AG09309 (cell line): ENCODE results near the gene TTC9C.

Source experiments
- DNase-seq: peaks from one replicate; pipeline ENCODE4 v3.0.0-alpha.2; 2010; ENCODE audit warnings: low read depth
- H3K4me3 ChIP-seq: 2 replicates; pipeline ENCODE4 v1.5.1; 2011; ENCODE audit warnings: mild to moderate bottlenecking, low read depth, low read length, moderate library complexity; ENCODE audit not compliant: control insufficient read depth
- CTCF ChIP-seq: IDR thresholded peaks from 2 replicates; pipeline ENCODE4 v1.5.1; 2011; ENCODE audit warnings: mild to moderate bottlenecking, low read depth, low read length, inconsistent platforms; ENCODE audit not compliant: insufficient read depth, control insufficient read depth; ENCODE audit errors: missing control alignments

The TTC9C gene

DNA sequence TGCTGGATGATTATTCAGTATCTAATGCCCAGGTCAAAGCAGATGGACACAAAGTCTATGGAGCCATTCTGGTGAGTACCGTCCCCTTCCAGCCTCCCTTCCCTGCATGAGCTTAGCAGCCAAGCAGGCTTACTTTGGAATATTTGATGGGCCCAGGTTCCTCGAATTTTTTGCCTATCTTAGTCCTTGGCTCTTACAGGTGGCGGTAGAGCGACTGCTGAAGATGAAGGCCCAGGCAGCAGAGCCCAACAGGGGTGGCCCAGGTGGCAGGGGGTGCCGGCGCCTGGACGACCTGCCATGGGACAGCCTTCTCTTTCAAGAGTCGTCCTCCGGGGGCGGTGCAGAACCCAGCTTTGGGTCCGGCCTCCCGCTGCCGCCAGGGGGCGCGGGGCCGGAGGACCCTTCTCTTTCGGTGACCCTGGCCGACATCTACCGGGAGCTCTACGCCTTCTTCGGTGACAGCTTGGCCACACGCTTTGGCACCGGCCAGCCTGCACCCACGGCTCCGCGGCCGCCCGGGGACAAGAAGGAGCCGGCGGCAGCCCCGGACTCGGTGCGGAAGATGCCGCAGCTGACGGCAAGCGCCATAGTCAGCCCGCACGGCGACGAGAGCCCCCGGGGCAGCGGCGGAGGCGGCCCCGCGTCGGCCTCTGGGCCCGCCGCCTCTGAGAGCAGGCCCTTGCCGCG, 58.2 kb downstream of the TTC9C start:
- peak; percentile 99 for TF ChIP-seq CTCF
- peak overlapping the region; percentile 80 for H3K4me3 ChIP-seq

GRCh38 chr11:62787005-62787759, 58.9 kb downstream of the TTC9C start, which contains the start of gene TMEM179B:
Gene TMEM179B (plus strand): TSS chr11:62787402. CDS start chr11:62787432, 30 bp downstream.
- DNase-seq: peak; percentile 86
- H3K4me3 ChIP-seq: peak within 1 kb of the TSS; percentile 80
- peak; percentile 74 for TF ChIP-seq CTCF

More for the DNA sequence above, 58.2 kb downstream of the TTC9C start:
- DNase-seq: no peak
